ENCODE results near the gene KCND2.

The KCND2 gene

GRCh38 chr7:120582916-120583315 lies 309.9 kb downstream of the KCND2 start:
- DNase-seq (ENCODE audit: low read depth in 3 of 3, low spot score in 1 of 3) = no peak

- no peak for DNase-seq (ENCODE audit: low read depth in 3 of 3, low spot score in 1 of 3)
Observed at GRCh38 chr7:120583899-120584586, 311.1 kb downstream of the KCND2 start.

- no peak for DNase-seq (ENCODE audit: low read depth in 3 of 3, low spot score in 1 of 3)
Observed at GRCh38 chr7:120586571-120586970, 313.6 kb downstream of the KCND2 start.

- no peak for DNase-seq (ENCODE audit: low read depth in 3 of 3, low spot score in 1 of 3)
Observed at GRCh38 chr7:120587243-120587642, 314.3 kb downstream of the KCND2 start.

- DNase-seq (ENCODE audit: low read depth in 3 of 3, low spot score in 1 of 3) = no peak
Observed at GRCh38 chr7:120588416-120588815, 315.4 kb downstream of the KCND2 start.

- DNase-seq (ENCODE audit: low read depth in 3 of 3, low spot score in 1 of 3) = no peak
Observed at GRCh38 chr7:120588862-120589261, 315.9 kb downstream of the KCND2 start.

GRCh38 chr7:120600607-120601006 lies 327.6 kb downstream of the KCND2 start:
- no peak for DNase-seq (ENCODE audit: low read depth in 3 of 3, low spot score in 1 of 3)

GRCh38 chr7:120603366-120603765 lies 330.4 kb downstream of the KCND2 start:
- no peak for DNase-seq (ENCODE audit: low read depth in 3 of 3, low spot score in 1 of 3)

- DNase-seq (ENCODE audit: low read depth in 3 of 3, low spot score in 1 of 3) = no peak
Observed at GRCh38 chr7:120609136-120609753, 336.3 kb downstream of the KCND2 start.

- DNase-seq (ENCODE audit: low read depth in 3 of 3, low spot score in 1 of 3) = no peak
Observed at GRCh38 chr7:120611975-120612374, 339.0 kb downstream of the KCND2 start.

- DNase-seq (ENCODE audit: low read depth in 3 of 3, low spot score in 1 of 3) = no peak
Observed at GRCh38 chr7:120615703-120616102, 342.7 kb downstream of the KCND2 start.

GRCh38 chr7:120617275-120617674 lies 344.3 kb downstream of the KCND2 start:
- DNase-seq (ENCODE audit: low read depth in 3 of 3, low spot score in 1 of 3) = no peak

- DNase-seq (ENCODE audit: low read depth in 3 of 3, low spot score in 1 of 3) = no peak
Observed at GRCh38 chr7:120628251-120628650, 355.3 kb downstream of the KCND2 start.

GRCh38 chr7:120639884-120640283 lies 366.9 kb downstream of the KCND2 start:
- no peak for DNase-seq (ENCODE audit: low read depth in 3 of 3, low spot score in 1 of 3)

- DNase-seq (ENCODE audit: low read depth in 3 of 3, low spot score in 1 of 3) = no peak
Observed at GRCh38 chr7:120645966-120646365, 373.0 kb downstream of the KCND2 start.

- no peak for DNase-seq (ENCODE audit: low read depth in 3 of 3, low spot score in 1 of 3)
Observed at GRCh38 chr7:120654241-120654640, 381.3 kb downstream of the KCND2 start.

GRCh38 chr7:120658516-120658915 lies 385.5 kb downstream of the KCND2 start:
- no peak for DNase-seq (ENCODE audit: low read depth in 3 of 3, low spot score in 1 of 3)

- DNase-seq (ENCODE audit: low read depth in 3 of 3, low spot score in 1 of 3) = no peak
Observed at GRCh38 chr7:120662291-120662690, 389.3 kb downstream of the KCND2 start.

GRCh38 chr7:120665068-120665467 lies 392.1 kb downstream of the KCND2 start:
- no peak for DNase-seq (ENCODE audit: low read depth in 3 of 3, low spot score in 1 of 3)

- no peak for DNase-seq (ENCODE audit: low read depth in 3 of 3, low spot score in 1 of 3)
Observed at GRCh38 chr7:120675076-120675475, 402.1 kb downstream of the KCND2 start.

GRCh38 chr7:120677535-120677934 lies 404.6 kb downstream of the KCND2 start:
- no peak for DNase-seq (ENCODE audit: low read depth in 3 of 3, low spot score in 1 of 3)

GRCh38 chr7:120680985-120681384 lies 408.0 kb downstream of the KCND2 start:
- no peak for DNase-seq (ENCODE audit: low read depth in 3 of 3, low spot score in 1 of 3)

- DNase-seq (ENCODE audit: low read depth in 3 of 3, low spot score in 1 of 3) = no peak
Observed at GRCh38 chr7:120684463-120684862, 411.5 kb downstream of the KCND2 start.
